CD14-positive monocyte (primary cell): ENCODE measurements around the gene MAPK1. TPM values are rescaled to one million over a fixed set of nuclear protein-coding genes. Genes with fewer than 3 reads are reported as not detected.

Experiments used
- DNase-seq, 3 donors: peaks; one replicate each; pipeline ENCODE4 v3.0.0-alpha.2; 2011 to 2022
- H2AFZ ChIP-seq: 2 replicates; pipeline ENCODE4 v1.6.0; 2012; ENCODE audit warnings: mild to moderate bottlenecking, low read depth, low read length, inconsistent platforms; ENCODE audit not compliant: insufficient read depth, poor library complexity, severe bottlenecking
- H3K27ac ChIP-seq, 2 donors: 1 replicate in 1 of 2; 2 replicates in 1 of 2; pipeline ENCODE4 v1.5.1; 2012 to 2013; ENCODE audit warnings: low read length in 2 of 2, control low read depth in 1 of 2, inconsistent platforms in 1 of 2, low read depth in 1 of 2, mild to moderate bottlenecking in 1 of 2
- H3K27me3 ChIP-seq, 2 donors: one replicate each; pipeline versions ENCODE4 v1.6.0 to v1.6.1; 2011 to 2013; ENCODE audit warnings: low read length in 2 of 2; ENCODE audit not compliant: control insufficient read depth in 2 of 2, insufficient read depth in 2 of 2
- H3K36me3 ChIP-seq, 2 donors: replicated peaks in 1 of 2; 1 replicate in 1 of 2; 2 replicates in 1 of 2; pipeline versions ENCODE4 v1.5.1 to v1.6.1; 2012 to 2013; ENCODE audit warnings: low read length in 2 of 2, control low read depth in 1 of 2, inconsistent platforms in 1 of 2, mild to moderate bottlenecking in 1 of 2; ENCODE audit not compliant: insufficient read depth in 2 of 2, control insufficient read depth in 1 of 2
- H3K4me1 ChIP-seq, 2 donors: 1 replicate in 1 of 2; 2 replicates in 1 of 2; pipeline versions ENCODE4 v1.5.1 to v1.6.1; 2012 to 2013; ENCODE audit warnings: low read length in 2 of 2, control low read depth in 1 of 2, inconsistent platforms in 1 of 2, mild to moderate bottlenecking in 1 of 2, moderate library complexity in 1 of 2; ENCODE audit not compliant: insufficient read depth in 2 of 2, control insufficient read depth in 1 of 2
- H3K4me2 ChIP-seq: replicated peaks from 2 replicates; pipeline ENCODE3; 2012; ENCODE audit warnings: low read length, moderate library complexity, mild to moderate bottlenecking; ENCODE audit not compliant: poor library complexity, severe bottlenecking; ENCODE audit errors: extremely low read depth
- H3K4me3 ChIP-seq, 3 experiments: fragments of 200-600 bp in 1 of 3; sonication (generic) in 1 of 3; replicated peaks in 1 of 3; 1 replicate in 2 of 3; 2 replicates in 1 of 3; pipeline ENCODE4 v1.5.1; 2011 to 2013; ENCODE audit warnings: low read length in 3 of 3, mild to moderate bottlenecking in 3 of 3, control low read depth in 2 of 3, low read depth in 2 of 3, inconsistent platforms in 1 of 3, moderate library complexity in 1 of 3
- H3K79me2 ChIP-seq: 2 replicates; pipeline ENCODE4 v1.6.0; 2012; ENCODE audit warnings: mild to moderate bottlenecking, control low read depth, inconsistent platforms, low read length, moderate library complexity; ENCODE audit not compliant: insufficient read depth
- H3K9ac ChIP-seq: 2 replicates; pipeline ENCODE4 v1.6.0; 2017; ENCODE audit warnings: low read length, mild to moderate bottlenecking; ENCODE audit not compliant: insufficient read depth, poor library complexity, severe bottlenecking
- H3K9me3 ChIP-seq, 2 donors: replicated peaks in 1 of 2; 1 replicate in 1 of 2; 2 replicates in 1 of 2; pipeline versions ENCODE4 v1.5.1 to v1.6.1; 2012 to 2013; ENCODE audit warnings: low read length in 2 of 2, control low read depth in 1 of 2; ENCODE audit not compliant: control insufficient read depth in 1 of 2, insufficient read depth in 1 of 2
- H4K20me1 ChIP-seq: 2 replicates; pipeline ENCODE4 v1.6.0; 2012; ENCODE audit warnings: mild to moderate bottlenecking, low read length, control low read depth, moderate library complexity; ENCODE audit not compliant: insufficient read depth
- H3K27ac Mint-ChIP-seq, 7 donors: one replicate each; pipeline ENCODE4 v1.8.0; 2020; ENCODE audit warnings: mild to moderate bottlenecking in 7 of 7, mixed read lengths in 7 of 7, moderate library complexity in 6 of 7, inconsistent platforms in 2 of 7
- H3K27me3 Mint-ChIP-seq, 3 donors: one replicate each; pipeline ENCODE4 v1.8.0; 2021 to 2022; ENCODE audit warnings: low read depth in 3 of 3, mild to moderate bottlenecking in 3 of 3, mixed read lengths in 3 of 3, moderate library complexity in 3 of 3, inconsistent platforms in 1 of 3
- H3K36me3 Mint-ChIP-seq, 2 donors: one replicate each; pipeline ENCODE4 v1.8.0; 2020; ENCODE audit warnings: mixed read lengths in 2 of 2, inconsistent platforms in 1 of 2, mild to moderate bottlenecking in 1 of 2
- H3K4me1 Mint-ChIP-seq: one replicate; pipeline ENCODE4 v1.8.0; 2020; ENCODE audit warnings: mild to moderate bottlenecking, mixed read lengths
- H3K4me3 Mint-ChIP-seq, 2 donors: one replicate each; pipeline ENCODE4 v1.8.0; 2020; ENCODE audit warnings: mild to moderate bottlenecking in 2 of 2, mixed read lengths in 2 of 2, moderate library complexity in 1 of 2
- H3K9me3 Mint-ChIP-seq, 7 donors: one replicate each; pipeline ENCODE4 v1.8.0; 2020 to 2022; ENCODE audit warnings: mixed read lengths in 7 of 7, mild to moderate bottlenecking in 6 of 7, moderate library complexity in 6 of 7, inconsistent platforms in 2 of 7
- WGBS: methylation state at CpG from one replicate; pipeline ENCODE4 v1.1.5; 2013; ENCODE audit warnings: missing lambda C conversion rate; ENCODE audit not compliant: insufficient coverage; 5-methylcytosine and 5-hydroxymethylcytosine counted together
- intact Hi-C, 2 donors: fragments of 100-400 bp; cut with micrococcal nuclease; formaldehyde crosslinking; loops; one replicate each; pipeline versions ENCODE4 v1.15.0 to v1.15.1; 2023
- polyA plus RNA-seq, 3 donors: library from polyadenylated mRNA; depleted of rRNA in 1 of 3; unstranded in 2 of 3; stranded (reverse) in 1 of 3; fragments of 300-500 nt in 2 of 3; fragments of >200 nt in 1 of 3; fragmentation: Illumina TruSeq in 2 of 3; gene quantifications; 1 replicate in 2 of 3; 2 replicates in 1 of 3; pipeline ENCODE4 v1.2.3, GENCODE V29; 2012 to 2021
- TF ChIP-seq, protein P1 (sequence below): fragments of 200-600 bp; IDR thresholded peaks from one replicate; pipeline ENCODE4 v1.8.0; 2022; ENCODE audit warnings: antibody characterized with exemption, mild to moderate bottlenecking

Gene MAPK1
- polyA plus RNA-seq, 3 donors, result 47.0 to 148 (median 118) TPM

- TF ChIP-seq, protein P1, sequence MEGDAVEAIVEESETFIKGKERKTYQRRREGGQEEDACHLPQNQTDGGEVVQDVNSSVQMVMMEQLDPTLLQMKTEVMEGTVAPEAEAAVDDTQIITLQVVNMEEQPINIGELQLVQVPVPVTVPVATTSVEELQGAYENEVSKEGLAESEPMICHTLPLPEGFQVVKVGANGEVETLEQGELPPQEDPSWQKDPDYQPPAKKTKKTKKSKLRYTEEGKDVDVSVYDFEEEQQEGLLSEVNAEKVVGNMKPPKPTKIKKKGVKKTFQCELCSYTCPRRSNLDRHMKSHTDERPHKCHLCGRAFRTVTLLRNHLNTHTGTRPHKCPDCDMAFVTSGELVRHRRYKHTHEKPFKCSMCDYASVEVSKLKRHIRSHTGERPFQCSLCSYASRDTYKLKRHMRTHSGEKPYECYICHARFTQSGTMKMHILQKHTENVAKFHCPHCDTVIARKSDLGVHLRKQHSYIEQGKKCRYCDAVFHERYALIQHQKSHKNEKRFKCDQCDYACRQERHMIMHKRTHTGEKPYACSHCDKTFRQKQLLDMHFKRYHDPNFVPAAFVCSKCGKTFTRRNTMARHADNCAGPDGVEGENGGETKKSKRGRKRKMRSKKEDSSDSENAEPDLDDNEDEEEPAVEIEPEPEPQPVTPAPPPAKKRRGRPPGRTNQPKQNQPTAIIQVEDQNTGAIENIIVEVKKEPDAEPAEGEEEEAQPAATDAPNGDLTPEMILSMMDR, result no peak
- no peaks in the 10 kb centered on the region for H3K36me3 ChIP-seq
- H3K9ac ChIP-seq, result no peak overlapping the region
- intact Hi-C loops, result no loop called here
- H3K4me2 ChIP-seq, result no peak overlapping the region
- no peaks in the 10 kb centered on the region for H3K9me3 ChIP-seq
- Mint-ChIP-seq H3K4me1 (peaks cover 4% of the 10 kb centered on the region), H3K27ac (peak overlapping the region in 1 of 7 donors; percentile 26), H3K4me3 (no peak overlapping the region), H3K9me3 (no peaks in the 10 kb centered on the region), H3K36me3 (no peaks in the 10 kb centered on the region), H3K27me3 (peaks cover 2 to 6% (median 5%) of the 10 kb centered on the region in 3 donors)
- H4K20me1 ChIP-seq, result no peaks in the 10 kb centered on the region
- 96% methylated on average over 6 of the region's 6 CpGs for WGBS
- H3K4me1 ChIP-seq, result no peaks in the 10 kb centered on the region
- H3K27me3 ChIP-seq, result no peaks in the 10 kb centered on the region
- no peak overlapping the region for H3K4me3 ChIP-seq
- DNase-seq, result no peak
- no peak overlapping the region for H2AFZ ChIP-seq
- no peaks in the 10 kb centered on the region for H3K79me2 ChIP-seq
- no peak overlapping the region for H3K27ac ChIP-seq
Measured at GRCh38 chr22:21741790-21742189, 125.7 kb downstream of the MAPK1 start.

DNA sequence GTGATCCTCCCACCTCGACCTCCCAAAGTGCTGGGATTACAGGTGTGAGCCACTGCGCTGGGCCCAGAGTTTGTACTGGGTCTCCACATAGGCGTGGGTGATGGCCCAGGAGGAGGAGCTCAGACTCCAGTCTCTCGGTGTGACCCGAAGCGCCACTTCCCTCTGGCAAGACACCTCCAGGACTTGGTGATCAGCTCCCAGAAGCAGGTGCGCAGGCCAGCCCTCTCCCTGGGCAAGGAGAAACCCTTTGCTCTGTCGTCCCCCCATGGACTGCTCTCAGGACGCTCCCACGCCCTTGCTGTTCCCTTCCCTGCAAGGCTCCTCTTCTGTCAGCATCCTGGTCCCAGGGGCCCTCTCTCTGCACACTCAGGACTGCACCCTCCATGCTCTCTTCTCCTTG is 126.4 kb downstream of the MAPK1 start:
- Histone ChIP-seq H3K4me3 (no peak overlapping the region), H3K27ac (no peak overlapping the region), H3K4me1 (peaks cover 4% of the 10 kb centered on the region in 2 donors), H3K79me2 (no peaks in the 10 kb centered on the region), H4K20me1 (no peaks in the 10 kb centered on the region), H3K36me3 (no peaks in the 10 kb centered on the region), H3K4me2 (no peak overlapping the region), H3K9ac (no peak overlapping the region), H2AFZ (no peak overlapping the region), H3K9me3 (no peaks in the 10 kb centered on the region), H3K27me3 (no peaks in the 10 kb centered on the region)
- Mint-ChIP-seq H3K27ac (peak overlapping the region in 1 of 7 donors; percentile 6), H3K27me3 (peaks cover 2 to 10% (median 6%) of the 10 kb centered on the region in 3 donors), H3K4me3 (no peak overlapping the region), H3K36me3 (no peaks in the 10 kb centered on the region), H3K4me1 (peaks cover 4% of the 10 kb centered on the region), H3K9me3 (no peaks in the 10 kb centered on the region)
- intact Hi-C loops, result no loop called here
- WGBS, result 95% methylated on average over 9 of the region's 10 CpGs
- DNase-seq, result no peak
- TF ChIP-seq, protein P1, result no peak
